Neural cell (in vitro differentiated cells): ENCODE measurements around the gene DMXL1. TPM values are rescaled to one million over a fixed set of nuclear protein-coding genes. Genes with fewer than 3 reads are reported as not detected.

Experiments used
- H2AFZ ChIP-seq: fragments of 200-600, 300-800 bp; sonication (generic), shearing (Covaris generic); 2 replicates; pipeline ENCODE4 v1.6.0; 2014; ENCODE audit warnings: low read depth, mild to moderate bottlenecking, antibody characterized with exemption, low read length, moderate library complexity
- H3F3A ChIP-seq: fragments of 200-600 bp; shearing (Covaris generic); 2 replicates; pipeline ENCODE4 v1.6.1; 2016; ENCODE audit warnings: mild to moderate bottlenecking, moderate library complexity, mixed read lengths, antibody characterized with exemption, low read length; ENCODE audit not compliant: insufficient read depth, poor library complexity, severe bottlenecking
- H3K27ac ChIP-seq: fragments of 200-600, 300-800 bp; sonication (generic), shearing (Covaris generic); 2 replicates; pipeline ENCODE4 v1.5.1; 2014; ENCODE audit warnings: mild to moderate bottlenecking, low read length, moderate library complexity
- H3K27me3 ChIP-seq: fragments of 300-800, 200-600 bp; sonication (generic), shearing (Covaris generic); 2 replicates; pipeline ENCODE4 v1.6.0; 2014; ENCODE audit warnings: mild to moderate bottlenecking, low read depth, low read length, moderate library complexity; ENCODE audit not compliant: insufficient read depth
- H3K36me3 ChIP-seq: fragments of 300-800, 200-600 bp; sonication (generic), shearing (Covaris generic); 2 replicates; pipeline ENCODE4 v1.5.1; 2014; ENCODE audit warnings: mild to moderate bottlenecking, antibody characterized with exemption, low read length, moderate library complexity; ENCODE audit not compliant: insufficient read depth
- H3K4me2 ChIP-seq: fragments of 300-800, 200-600 bp; sonication (generic), shearing (Covaris generic); 2 replicates; pipeline ENCODE4 v1.6.0; 2014; ENCODE audit warnings: mild to moderate bottlenecking, low read length
- H3K4me3 ChIP-seq: fragments of 300-800, 200-600 bp; sonication (generic), shearing (Covaris generic); 2 replicates; pipeline ENCODE4 v1.5.1; 2014; ENCODE audit warnings: mild to moderate bottlenecking, low read length, moderate library complexity
- H3K79me2 ChIP-seq: fragments of 200-600 bp; shearing (Covaris generic); replicated peaks from 2 replicates; pipeline ENCODE4 v1.6.0; 2014; ENCODE audit warnings: mild to moderate bottlenecking, low read length, moderate library complexity; ENCODE audit not compliant: insufficient read depth
- H3K9ac ChIP-seq: fragments of 300-800, 200-600 bp; sonication (generic), shearing (Covaris generic); 2 replicates; pipeline ENCODE4 v1.6.1; 2016; ENCODE audit warnings: mild to moderate bottlenecking, low read length, mixed read lengths
- H3K9me2 ChIP-seq: fragments of 200-600 bp; shearing (Covaris generic); 2 replicates; pipeline ENCODE4 v1.6.1; 2016; ENCODE audit warnings: mild to moderate bottlenecking, low read length, mixed read lengths; ENCODE audit not compliant: insufficient read depth
- H3K9me3 ChIP-seq: fragments of 200-600, 300-800 bp; sonication (generic), shearing (Covaris generic); 2 replicates; pipeline ENCODE4 v1.6.1; 2016; ENCODE audit warnings: mild to moderate bottlenecking, mixed run types, low read length, moderate library complexity, mixed read lengths
- H4K20me1 ChIP-seq: fragments of 200-600 bp; shearing (Covaris generic); 2 replicates; pipeline ENCODE4 v1.6.1; 2016; ENCODE audit warnings: mild to moderate bottlenecking, mixed run types; ENCODE audit not compliant: insufficient read depth
- EP300 ChIP-seq: fragments of 450-650 bp; conservative IDR thresholded peaks from 2 replicates; pipeline ENCODE4 v1.6.1; 2014; ENCODE audit warnings: antibody characterized with exemption, mild to moderate bottlenecking, moderate library complexity; ENCODE audit not compliant: poor library complexity, severe bottlenecking
- EZH2 ChIP-seq: fragments of 200-600, 300-800 bp; shearing (Covaris generic), sonication (generic); IDR thresholded peaks from 2 replicates; pipeline ENCODE4 v1.6.1; 2014; ENCODE audit warnings: antibody characterized with exemption, low read length, borderline replicate concordance, mild to moderate bottlenecking; ENCODE audit not compliant: insufficient read depth, poor library complexity, severe bottlenecking
- MXI1 ChIP-seq: fragments of 450-650 bp; conservative IDR thresholded peaks from 2 replicates; pipeline ENCODE4 v1.6.1; 2014; ENCODE audit warnings: antibody characterized with exemption, mild to moderate bottlenecking; ENCODE audit not compliant: poor library complexity, severe bottlenecking
- POLR2AphosphoS5 ChIP-seq: IDR thresholded peaks from 2 replicates; pipeline ENCODE4 v1.6.1; 2012
- RAD21 ChIP-seq: fragments of 450-650 bp; conservative IDR thresholded peaks from 2 replicates; pipeline ENCODE4 v1.6.1; 2014; ENCODE audit warnings: antibody characterized with exemption, mild to moderate bottlenecking, moderate library complexity
- SMC3 ChIP-seq: fragments of 450-650 bp; conservative IDR thresholded peaks from 2 replicates; pipeline ENCODE4 v1.6.1; 2014; ENCODE audit warnings: antibody characterized with exemption, mild to moderate bottlenecking, moderate library complexity; ENCODE audit not compliant: poor library complexity
- TAF1 ChIP-seq: IDR thresholded peaks from 2 replicates; pipeline ENCODE4 v1.6.1; 2012; ENCODE audit warnings: low read depth
- polyA plus RNA-seq: library from polyadenylated mRNA; depleted of rRNA; stranded (reverse); fragments of >200 nt; gene quantifications from 2 replicates; pipeline ENCODE4 v1.2.3, GENCODE V29; 2014
- TF ChIP-seq, protein P1 (sequence below): fragments of 450-650 bp; IDR thresholded peaks from 2 replicates; pipeline ENCODE4 v1.5.1; 2014; ENCODE audit warnings: antibody characterized with exemption, mild to moderate bottlenecking, moderate library complexity; ENCODE audit not compliant: poor library complexity, severe bottlenecking
- TF ChIP-seq, protein P2 (sequence below): IDR thresholded peaks from 2 replicates; pipeline ENCODE4 v1.6.1; 2012; ENCODE audit warnings: borderline replicate concordance

Gene DMXL1
- polyA plus RNA-seq, 1 donor from 2014 or later, result 46.9 TPM

DNA sequence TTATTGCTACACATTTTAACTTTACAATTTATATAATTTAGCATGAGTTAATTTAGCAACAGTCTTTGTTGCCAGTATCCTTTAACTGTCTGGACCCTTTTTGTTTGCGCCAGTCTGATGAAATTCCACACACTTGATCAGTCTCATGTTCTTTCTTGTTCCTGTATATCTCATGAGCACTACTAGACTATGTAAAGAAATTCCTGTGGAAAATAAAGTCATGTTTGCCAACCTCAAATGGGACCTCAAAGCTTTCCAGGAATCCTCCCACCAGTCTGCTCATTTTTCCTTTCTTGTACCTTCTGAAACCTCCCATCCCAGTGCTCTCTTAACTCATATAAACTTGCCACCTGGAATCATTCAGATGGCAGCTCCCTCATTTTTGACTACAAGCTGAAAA lies 8.0 kb downstream of the DMXL1 start:
- no peak overlapping the region for H3K4me2 ChIP-seq
- no peaks in the 10 kb centered on the region for H4K20me1 ChIP-seq
- H3K27ac ChIP-seq, result no peak overlapping the region
- no peaks in the 10 kb centered on the region for H3K9me2 ChIP-seq
- peaks cover 4% of the 10 kb centered on the region for H3K36me3 ChIP-seq
- H3K27me3 ChIP-seq, result no peaks in the 10 kb centered on the region
- no peaks in the 10 kb centered on the region for H3F3A ChIP-seq
- no peaks in the 10 kb centered on the region for H3K9me3 ChIP-seq
- no peak overlapping the region for H3K9ac ChIP-seq
- H3K79me2 ChIP-seq, result peaks cover 13% of the 10 kb centered on the region
- no peak overlapping the region for H3K4me3 ChIP-seq
- no peak for TF ChIP-seq RAD21
- TF ChIP-seq EZH2, result no peak
- TF ChIP-seq POLR2AphosphoS5, result no peak
- TF ChIP-seq MXI1, result no peak
- TF ChIP-seq, protein P1, sequence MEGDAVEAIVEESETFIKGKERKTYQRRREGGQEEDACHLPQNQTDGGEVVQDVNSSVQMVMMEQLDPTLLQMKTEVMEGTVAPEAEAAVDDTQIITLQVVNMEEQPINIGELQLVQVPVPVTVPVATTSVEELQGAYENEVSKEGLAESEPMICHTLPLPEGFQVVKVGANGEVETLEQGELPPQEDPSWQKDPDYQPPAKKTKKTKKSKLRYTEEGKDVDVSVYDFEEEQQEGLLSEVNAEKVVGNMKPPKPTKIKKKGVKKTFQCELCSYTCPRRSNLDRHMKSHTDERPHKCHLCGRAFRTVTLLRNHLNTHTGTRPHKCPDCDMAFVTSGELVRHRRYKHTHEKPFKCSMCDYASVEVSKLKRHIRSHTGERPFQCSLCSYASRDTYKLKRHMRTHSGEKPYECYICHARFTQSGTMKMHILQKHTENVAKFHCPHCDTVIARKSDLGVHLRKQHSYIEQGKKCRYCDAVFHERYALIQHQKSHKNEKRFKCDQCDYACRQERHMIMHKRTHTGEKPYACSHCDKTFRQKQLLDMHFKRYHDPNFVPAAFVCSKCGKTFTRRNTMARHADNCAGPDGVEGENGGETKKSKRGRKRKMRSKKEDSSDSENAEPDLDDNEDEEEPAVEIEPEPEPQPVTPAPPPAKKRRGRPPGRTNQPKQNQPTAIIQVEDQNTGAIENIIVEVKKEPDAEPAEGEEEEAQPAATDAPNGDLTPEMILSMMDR, result no peak
- TF ChIP-seq, protein P2, sequence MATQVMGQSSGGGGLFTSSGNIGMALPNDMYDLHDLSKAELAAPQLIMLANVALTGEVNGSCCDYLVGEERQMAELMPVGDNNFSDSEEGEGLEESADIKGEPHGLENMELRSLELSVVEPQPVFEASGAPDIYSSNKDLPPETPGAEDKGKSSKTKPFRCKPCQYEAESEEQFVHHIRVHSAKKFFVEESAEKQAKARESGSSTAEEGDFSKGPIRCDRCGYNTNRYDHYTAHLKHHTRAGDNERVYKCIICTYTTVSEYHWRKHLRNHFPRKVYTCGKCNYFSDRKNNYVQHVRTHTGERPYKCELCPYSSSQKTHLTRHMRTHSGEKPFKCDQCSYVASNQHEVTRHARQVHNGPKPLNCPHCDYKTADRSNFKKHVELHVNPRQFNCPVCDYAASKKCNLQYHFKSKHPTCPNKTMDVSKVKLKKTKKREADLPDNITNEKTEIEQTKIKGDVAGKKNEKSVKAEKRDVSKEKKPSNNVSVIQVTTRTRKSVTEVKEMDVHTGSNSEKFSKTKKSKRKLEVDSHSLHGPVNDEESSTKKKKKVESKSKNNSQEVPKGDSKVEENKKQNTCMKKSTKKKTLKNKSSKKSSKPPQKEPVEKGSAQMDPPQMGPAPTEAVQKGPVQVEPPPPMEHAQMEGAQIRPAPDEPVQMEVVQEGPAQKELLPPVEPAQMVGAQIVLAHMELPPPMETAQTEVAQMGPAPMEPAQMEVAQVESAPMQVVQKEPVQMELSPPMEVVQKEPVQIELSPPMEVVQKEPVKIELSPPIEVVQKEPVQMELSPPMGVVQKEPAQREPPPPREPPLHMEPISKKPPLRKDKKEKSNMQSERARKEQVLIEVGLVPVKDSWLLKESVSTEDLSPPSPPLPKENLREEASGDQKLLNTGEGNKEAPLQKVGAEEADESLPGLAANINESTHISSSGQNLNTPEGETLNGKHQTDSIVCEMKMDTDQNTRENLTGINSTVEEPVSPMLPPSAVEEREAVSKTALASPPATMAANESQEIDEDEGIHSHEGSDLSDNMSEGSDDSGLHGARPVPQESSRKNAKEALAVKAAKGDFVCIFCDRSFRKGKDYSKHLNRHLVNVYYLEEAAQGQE, result no peak
- TF ChIP-seq SMC3, result no peak
- TF ChIP-seq EP300, result no peak
- no peak for TF ChIP-seq TAF1
- H2AFZ ChIP-seq, result no peak overlapping the region

DNA sequence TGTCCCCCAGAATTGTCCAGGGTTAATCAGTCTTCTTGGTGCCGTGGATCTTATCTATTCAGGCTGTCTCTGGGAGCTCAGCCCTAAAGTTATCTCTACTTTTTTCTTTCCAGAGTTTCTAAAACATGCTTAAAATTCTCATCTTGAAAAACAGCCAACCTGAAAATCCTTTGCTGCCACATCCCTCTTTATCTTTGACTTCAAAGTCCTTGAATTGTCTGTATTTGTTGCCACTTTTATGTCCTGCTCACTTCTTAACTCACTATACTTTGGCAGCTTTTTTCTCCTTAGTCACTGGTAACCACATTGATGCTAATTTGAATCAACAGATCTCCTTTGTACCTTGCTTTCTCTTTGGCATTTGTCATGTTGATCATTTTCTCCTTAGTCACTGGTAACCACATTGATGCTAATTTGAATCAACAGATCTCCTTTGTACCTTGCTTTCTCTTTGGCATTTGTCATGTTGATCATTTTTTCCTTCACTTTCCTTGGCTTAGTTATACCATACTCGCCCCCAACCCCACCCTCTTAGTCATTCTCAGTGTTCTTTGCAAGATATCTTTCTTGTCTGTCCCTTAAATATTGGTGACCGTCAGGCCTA lies 8.5 kb downstream of the DMXL1 start:
- H3K4me3 ChIP-seq, result no peak overlapping the region
- H3K27ac ChIP-seq, result no peak overlapping the region

More for the DNA sequence above, 8.5 kb downstream of the DMXL1 start:
- TF ChIP-seq POLR2AphosphoS5 (no peak), EZH2 (no peak), MXI1 (no peak), TAF1 (no peak), RAD21 (no peak), EP300 (no peak), SMC3 (no peak)
- TF ChIP-seq, protein P1, result no peak
- TF ChIP-seq, protein P2, result no peak
- H3K9me2 ChIP-seq, result no peaks in the 10 kb centered on the region
- no peaks in the 10 kb centered on the region for H3K9me3 ChIP-seq
- no peaks in the 10 kb centered on the region for H4K20me1 ChIP-seq
- H3K36me3 ChIP-seq, result peaks cover 4% of the 10 kb centered on the region
- H3K79me2 ChIP-seq, result peaks cover 13% of the 10 kb centered on the region
- H3K4me2 ChIP-seq, result no peak overlapping the region
- H3K27me3 ChIP-seq, result no peaks in the 10 kb centered on the region
- no peak overlapping the region for H3K9ac ChIP-seq
- no peaks in the 10 kb centered on the region for H3F3A ChIP-seq
- no peak overlapping the region for H2AFZ ChIP-seq
